GM19238 (cell line): Measurements from ENCODE around the gene NUP62.
A peak's percentile ranks its signal among the peaks of the same experiment; 100 is the strongest.

Experiments used
- DNase-seq: peaks from one replicate; pipeline ENCODE4 v3.0.0; 2011; ENCODE audit warnings: low spot score; ENCODE audit not compliant: insufficient read length

NUP62 gene

GRCh38 chr19:49866933-49867782 lies 62.1 kb downstream of the NUP62 start, which contains the start of gene PNKP:
Gene PNKP (minus strand): TSS chr19:49867576. CDS start chr19:49867204, 372 bp downstream.
- DNase-seq: peak; percentile 94

- no peak for DNase-seq
Observed at GRCh38 chr19:49864890-49865289, 64.4 kb downstream of the NUP62 start.

- no peak for DNase-seq
Observed at GRCh38 chr19:49863935-49864320, 65.4 kb downstream of the NUP62 start.

- no peak for DNase-seq
Observed at GRCh38 chr19:49863254-49863934, 65.9 kb downstream of the NUP62 start.

- DNase-seq: no peak
Observed at GRCh38 chr19:49862391-49863253, 66.7 kb downstream of the NUP62 start.

GRCh38 chr19:49861541-49862378 lies 67.5 kb downstream of the NUP62 start:
- no peak for DNase-seq

- no peak for DNase-seq
Observed at GRCh38 chr19:49861107-49861506, 68.2 kb downstream of the NUP62 start.

GRCh38 chr19:49860336-49861102 lies 68.8 kb downstream of the NUP62 start:
- DNase-seq: no peak

GRCh38 chr19:49859682-49860335 lies 69.5 kb downstream of the NUP62 start:
- DNase-seq: no peak

GRCh38 chr19:49858088-49858985 lies 71.0 kb downstream of the NUP62 start:
- DNase-seq: no peak

- DNase-seq: no peak
Observed at GRCh38 chr19:49857838-49858087, 71.5 kb downstream of the NUP62 start.

GRCh38 chr19:49857061-49857837 lies 72.1 kb downstream of the NUP62 start:
- no peak for DNase-seq
